ENCODE results near the gene ENO1.
A peak's percentile ranks its signal among the peaks of the same experiment; 100 is the strongest.
"Not testable (repeated sequence)": the region's sequence is repeated elsewhere in the genome, so short reads cannot be mapped to it uniquely, and the experiment has no call there.

Gene ENO1

DNA sequence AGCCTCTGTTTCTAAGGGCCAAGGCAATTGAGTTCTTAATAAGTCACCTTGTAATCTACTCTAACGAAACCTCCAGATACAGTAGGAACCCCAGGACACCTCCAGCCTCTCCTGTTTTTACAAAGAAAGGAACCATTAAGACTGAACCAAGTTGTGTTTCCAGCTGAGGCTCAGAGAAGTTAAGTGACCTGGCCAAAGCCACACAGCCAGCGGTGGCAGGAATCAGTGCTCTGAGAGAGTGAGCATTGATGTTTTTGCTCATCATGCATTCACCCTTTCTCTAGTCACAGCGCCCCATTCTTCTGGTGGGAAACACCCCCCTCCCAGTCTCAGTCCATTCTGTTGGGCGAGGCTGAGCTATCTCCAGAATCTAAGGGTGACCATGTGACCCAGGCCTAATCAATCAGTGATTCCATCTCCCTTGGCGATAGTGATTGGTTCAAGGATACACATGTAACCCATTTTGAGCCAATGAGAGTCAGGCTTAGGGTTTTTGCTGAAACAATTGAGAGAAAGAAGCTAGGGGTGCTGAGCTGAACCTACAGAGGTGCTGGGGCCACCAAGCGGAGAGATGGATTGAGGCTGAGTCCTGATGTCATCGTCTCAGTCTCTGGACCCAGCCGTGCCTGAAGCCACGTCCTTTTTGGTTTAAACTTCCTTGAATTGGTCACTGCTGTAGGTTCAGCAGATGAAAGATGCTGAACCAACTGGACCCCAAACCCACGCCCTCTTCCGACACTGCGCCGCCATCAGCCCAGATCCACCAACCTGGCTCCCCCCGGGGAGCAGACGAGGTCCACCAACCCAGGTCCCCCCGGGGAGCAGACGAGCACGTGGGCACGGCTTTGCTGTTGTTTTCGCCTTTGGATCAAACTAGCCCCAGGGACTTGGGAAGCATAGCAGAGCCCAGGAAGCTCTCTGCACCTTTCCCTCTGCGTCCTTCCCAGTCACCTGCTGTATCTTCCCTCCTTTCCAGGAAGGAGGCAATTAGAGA is 33.1 kb downstream of the ENO1 start:
- no peak overlapping the region for H3K4me3 Mint-ChIP-seq
- H3K36me3 Mint-ChIP-seq (ENCODE audit: insufficient read depth), result peaks cover 2% of the 10 kb centered on the region
- H3K4me1 Mint-ChIP-seq, result no peaks in the 10 kb centered on the region
- no peak for DNase-seq (ENCODE audit: low spot score in 2 of 2)
- peaks cover 21% of the 10 kb centered on the region for H3K27me3 Mint-ChIP-seq
- no peaks in the 10 kb centered on the region for H3K9me3 Mint-ChIP-seq
- ATAC-seq (replicated peaks; ENCODE audit: extremely low read depth, poor library complexity, severe bottlenecking), result no peak
- no peak overlapping the region for H3K27ac Mint-ChIP-seq (ENCODE audit: low read depth)

GRCh38 chr1:8844501-8845006 is 33.9 kb downstream of the ENO1 start:
- ATAC-seq (replicated peaks; ENCODE audit: extremely low read depth, poor library complexity, severe bottlenecking) (no peak), DNase-seq (ENCODE audit: low spot score in 2 of 2) (no peak)
- Mint-ChIP-seq H3K9me3 (no peaks in the 10 kb centered on the region), H3K27ac (ENCODE audit: low read depth) (no peak overlapping the region), H3K4me1 (no peaks in the 10 kb centered on the region), H3K4me3 (no peak overlapping the region), H3K36me3 (ENCODE audit: insufficient read depth) (peaks cover 2% of the 10 kb centered on the region), H3K27me3 (peaks cover 21% of the 10 kb centered on the region)

GRCh38 chr1:8841395-8841794 is 37.1 kb downstream of the ENO1 start:
- no peaks in the 10 kb centered on the region for H3K4me1 Mint-ChIP-seq
- peaks cover 2% of the 10 kb centered on the region for H3K36me3 Mint-ChIP-seq (ENCODE audit: insufficient read depth)
- H3K27ac Mint-ChIP-seq (ENCODE audit: low read depth), result peak overlapping the region; percentile 66
- ATAC-seq (replicated peaks; ENCODE audit: extremely low read depth, poor library complexity, severe bottlenecking), result no peak
- no peak overlapping the region for H3K4me3 Mint-ChIP-seq
- peaks cover 21% of the 10 kb centered on the region for H3K27me3 Mint-ChIP-seq
- no peak for DNase-seq (ENCODE audit: low spot score in 2 of 2)
- H3K9me3 Mint-ChIP-seq, result no peaks in the 10 kb centered on the region

DNA sequence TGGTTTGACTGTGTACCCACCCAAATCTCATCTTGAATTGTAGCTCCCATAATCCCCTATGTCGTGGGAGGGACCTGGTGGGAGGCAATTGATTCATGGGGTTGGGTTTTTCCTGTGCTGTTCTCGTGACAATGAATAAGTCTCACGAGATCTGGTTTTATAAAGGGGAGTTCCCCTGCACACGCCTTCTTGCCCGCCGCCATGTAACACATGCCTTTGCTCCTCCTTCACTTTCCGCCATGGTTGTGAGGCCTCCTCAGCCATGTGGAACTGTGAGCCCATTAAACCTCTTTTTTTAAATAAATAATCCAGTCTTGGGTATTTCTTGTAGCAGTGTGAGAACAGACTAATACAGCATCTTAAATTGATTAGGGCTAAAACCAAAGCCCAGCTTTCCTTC is 38.5 kb downstream of the ENO1 start:
- peaks cover 21% of the 10 kb centered on the region for H3K27me3 Mint-ChIP-seq
- DNase-seq (ENCODE audit: low spot score in 2 of 2) (no peak), ATAC-seq (replicated peaks; ENCODE audit: extremely low read depth, poor library complexity, severe bottlenecking) (no peak)
- H3K36me3 Mint-ChIP-seq (ENCODE audit: insufficient read depth), result peaks cover 2% of the 10 kb centered on the region
- H3K4me3 Mint-ChIP-seq, result no peak overlapping the region
- H3K9me3 Mint-ChIP-seq, result no peaks in the 10 kb centered on the region
- H3K4me1 Mint-ChIP-seq, result no peaks in the 10 kb centered on the region
- H3K27ac Mint-ChIP-seq (ENCODE audit: low read depth), result no peak overlapping the region

GRCh38 chr1:8835941-8836643 is 42.4 kb downstream of the ENO1 start:
- H3K9me3 Mint-ChIP-seq, result no peaks in the 10 kb centered on the region
- no peak for ATAC-seq (replicated peaks; ENCODE audit: extremely low read depth, poor library complexity, severe bottlenecking)
- H3K36me3 Mint-ChIP-seq (ENCODE audit: insufficient read depth), result no peaks in the 10 kb centered on the region
- H3K4me3 Mint-ChIP-seq, result no peak overlapping the region
- H3K4me1 Mint-ChIP-seq, result no peaks in the 10 kb centered on the region
- no peak overlapping the region for H3K27ac Mint-ChIP-seq (ENCODE audit: low read depth)
- no peaks in the 10 kb centered on the region for H3K27me3 Mint-ChIP-seq
- DNase-seq (ENCODE audit: low spot score in 2 of 2), result no peak

DNA sequence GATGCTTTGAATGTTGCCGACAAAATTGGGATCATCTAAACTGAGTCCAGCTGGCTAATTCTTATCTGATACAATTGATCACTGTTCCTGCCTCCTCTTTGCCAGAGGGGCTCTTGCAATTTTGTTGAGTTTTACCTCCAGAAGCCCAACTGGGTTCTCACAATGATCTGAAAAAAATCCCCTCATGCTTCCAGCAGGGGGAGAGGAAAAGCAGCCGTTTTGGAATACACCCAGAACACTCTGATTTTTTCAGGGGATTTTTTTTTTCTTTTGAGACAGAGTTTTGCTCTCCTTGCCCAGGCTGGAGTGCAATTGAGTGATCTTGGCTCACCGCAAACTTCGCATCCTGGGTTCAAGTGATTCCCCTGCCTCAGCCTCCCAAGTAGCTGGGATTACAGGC is 47.1 kb downstream of the ENO1 start:
- ATAC-seq (replicated peaks; ENCODE audit: extremely low read depth, poor library complexity, severe bottlenecking) (no peak), DNase-seq (ENCODE audit: low spot score in 2 of 2) (no peak)
- H3K4me1 Mint-ChIP-seq, result peaks cover 10% of the 10 kb centered on the region
- H3K27me3 Mint-ChIP-seq, result no peaks in the 10 kb centered on the region
- H3K4me3 Mint-ChIP-seq, result no peak overlapping the region
- no peaks in the 10 kb centered on the region for H3K36me3 Mint-ChIP-seq (ENCODE audit: insufficient read depth)
- no peak overlapping the region for H3K27ac Mint-ChIP-seq (ENCODE audit: low read depth)
- no peaks in the 10 kb centered on the region for H3K9me3 Mint-ChIP-seq

GRCh38 chr1:8830732-8831131 is 47.8 kb downstream of the ENO1 start:
- H3K36me3 Mint-ChIP-seq (ENCODE audit: insufficient read depth); ATAC-seq (replicated peaks; ENCODE audit: extremely low read depth, poor library complexity, severe bottlenecking); H3K27me3 Mint-ChIP-seq; H3K27ac Mint-ChIP-seq (ENCODE audit: low read depth); DNase-seq (ENCODE audit: low spot score in 2 of 2); H3K9me3 Mint-ChIP-seq; H3K4me3 Mint-ChIP-seq: not testable (repeated sequence)
- peaks cover 14% of the 10 kb centered on the region for H3K4me1 Mint-ChIP-seq

DNA sequence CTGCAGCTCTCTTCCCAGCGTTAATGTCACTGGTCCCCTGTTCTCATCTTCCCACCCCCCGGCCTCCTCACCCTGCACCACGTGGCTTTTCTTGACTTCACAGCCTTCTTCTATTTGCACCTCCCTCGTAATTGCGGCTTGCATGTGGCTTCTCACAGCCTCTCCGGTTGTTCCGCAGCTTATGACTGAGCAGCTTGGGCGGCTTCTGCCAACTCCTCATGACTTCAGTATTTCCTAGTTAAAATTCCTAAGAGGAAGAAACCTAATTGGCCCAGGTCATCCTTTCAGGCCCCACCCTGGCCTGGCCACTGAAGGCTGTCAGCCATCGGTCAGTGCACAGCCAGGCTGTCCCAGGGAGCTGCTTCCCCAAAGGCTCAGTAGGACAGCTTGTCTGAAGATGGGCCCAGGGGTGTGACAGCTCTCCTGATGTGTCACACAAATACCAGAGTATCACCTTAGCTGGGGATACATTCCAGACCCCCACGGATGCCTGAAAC is 52.5 kb downstream of the ENO1 start:
- Mint-ChIP-seq H3K4me1 (peaks cover 16% of the 10 kb centered on the region), H3K36me3 (ENCODE audit: insufficient read depth) (no peaks in the 10 kb centered on the region), H3K27ac (ENCODE audit: low read depth) (no peak overlapping the region), H3K4me3 (peak overlapping the region; percentile 27), H3K27me3 (no peaks in the 10 kb centered on the region), H3K9me3 (no peaks in the 10 kb centered on the region)
- ATAC-seq (replicated peaks; ENCODE audit: extremely low read depth, poor library complexity, severe bottlenecking), result peak; percentile 86
- peak in 1 of 2 donors; percentile 11 for DNase-seq (ENCODE audit: low spot score in 2 of 2)

- ATAC-seq (replicated peaks; ENCODE audit: extremely low read depth, poor library complexity, severe bottlenecking), result no peak
- Mint-ChIP-seq H3K27me3 (no peaks in the 10 kb centered on the region), H3K36me3 (ENCODE audit: insufficient read depth) (no peaks in the 10 kb centered on the region), H3K4me3 (no peak overlapping the region), H3K27ac (ENCODE audit: low read depth) (no peak overlapping the region), H3K9me3 (no peaks in the 10 kb centered on the region), H3K4me1 (peaks cover 9% of the 10 kb centered on the region)
- DNase-seq (ENCODE audit: low spot score in 2 of 2), result no peak
Observed at GRCh38 chr1:8823295-8823664, 55.2 kb downstream of the ENO1 start.

DNA sequence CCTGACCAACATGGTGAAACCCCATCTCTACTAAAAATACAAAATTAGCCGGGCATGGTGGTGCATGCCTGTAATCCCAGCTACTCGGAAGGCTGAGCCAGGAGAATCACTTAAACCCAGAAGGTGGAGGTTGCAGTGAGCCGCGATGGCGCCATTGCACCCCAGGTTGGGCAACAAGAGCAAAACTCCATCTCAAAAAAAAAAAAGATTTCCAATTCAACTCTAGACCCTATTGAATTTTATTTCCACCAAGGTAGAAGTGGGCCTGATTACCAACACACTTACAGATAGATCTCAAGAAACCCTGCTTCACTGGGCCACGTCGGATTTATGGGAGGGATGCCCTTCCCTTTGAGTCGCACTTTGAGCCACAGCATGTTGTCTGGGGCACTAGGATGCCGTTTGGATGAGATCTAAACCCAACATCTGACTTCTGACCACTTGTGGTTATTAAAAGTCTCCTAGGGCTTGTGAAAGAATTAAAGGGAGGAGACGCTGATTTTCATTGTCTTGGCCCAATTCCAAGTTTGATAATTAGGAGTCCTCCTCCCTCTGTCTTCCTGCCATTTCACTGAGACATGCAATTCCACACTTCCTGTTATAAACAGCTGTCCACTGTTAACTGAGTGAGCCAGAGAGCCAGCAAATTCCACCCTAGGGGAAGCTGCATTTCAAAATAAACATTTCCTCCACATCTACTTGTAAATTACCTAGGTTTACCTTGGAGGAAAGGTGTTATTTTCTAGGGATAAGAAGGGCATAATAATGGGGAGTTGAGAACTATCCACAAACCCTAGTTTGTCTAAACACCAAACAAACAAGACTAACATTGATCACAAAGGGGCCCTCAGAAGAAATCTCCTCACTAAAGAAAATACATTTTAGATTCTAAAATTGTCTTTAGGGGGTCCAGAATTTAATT is 55.9 kb downstream of the ENO1 start:
- no peak for ATAC-seq (replicated peaks; ENCODE audit: extremely low read depth, poor library complexity, severe bottlenecking)
- no peak overlapping the region for H3K27ac Mint-ChIP-seq (ENCODE audit: low read depth)
- DNase-seq (ENCODE audit: low spot score in 2 of 2), result no peak
- peaks cover 13% of the 10 kb centered on the region for H3K4me1 Mint-ChIP-seq
- no peaks in the 10 kb centered on the region for H3K9me3 Mint-ChIP-seq
- H3K4me3 Mint-ChIP-seq, result no peak overlapping the region
- H3K36me3 Mint-ChIP-seq (ENCODE audit: insufficient read depth), result peaks cover 3% of the 10 kb centered on the region
- no peaks in the 10 kb centered on the region for H3K27me3 Mint-ChIP-seq

DNA sequence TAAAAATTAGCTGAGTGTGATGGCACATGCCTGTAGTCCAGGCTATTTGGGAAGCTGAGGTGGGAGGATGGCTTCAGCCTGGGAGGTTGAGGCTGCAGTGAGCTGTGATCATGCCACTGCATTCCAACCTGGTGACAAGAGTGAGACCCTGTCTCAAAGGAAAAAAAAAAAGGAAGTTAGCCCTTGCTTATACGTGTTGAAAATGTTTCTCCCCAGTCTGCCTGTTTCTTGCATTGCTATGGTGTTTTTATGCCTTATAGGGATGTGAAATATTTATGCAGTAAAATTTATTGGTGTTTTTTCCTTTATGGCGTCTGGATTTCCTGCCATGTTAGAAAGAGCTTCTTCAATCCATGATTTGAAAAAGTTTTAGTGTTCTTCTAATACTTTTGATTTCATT is 57.4 kb downstream of the ENO1 start:
- Mint-ChIP-seq H3K9me3 (no peaks in the 10 kb centered on the region), H3K4me1 (peaks cover 22% of the 10 kb centered on the region), H3K27ac (ENCODE audit: low read depth) (no peak overlapping the region), H3K4me3 (no peak overlapping the region), H3K27me3 (no peaks in the 10 kb centered on the region), H3K36me3 (ENCODE audit: insufficient read depth) (peaks cover 14% of the 10 kb centered on the region)
- no peak for ATAC-seq (replicated peaks; ENCODE audit: extremely low read depth, poor library complexity, severe bottlenecking)
- no peak for DNase-seq (ENCODE audit: low spot score in 2 of 2)

DNA sequence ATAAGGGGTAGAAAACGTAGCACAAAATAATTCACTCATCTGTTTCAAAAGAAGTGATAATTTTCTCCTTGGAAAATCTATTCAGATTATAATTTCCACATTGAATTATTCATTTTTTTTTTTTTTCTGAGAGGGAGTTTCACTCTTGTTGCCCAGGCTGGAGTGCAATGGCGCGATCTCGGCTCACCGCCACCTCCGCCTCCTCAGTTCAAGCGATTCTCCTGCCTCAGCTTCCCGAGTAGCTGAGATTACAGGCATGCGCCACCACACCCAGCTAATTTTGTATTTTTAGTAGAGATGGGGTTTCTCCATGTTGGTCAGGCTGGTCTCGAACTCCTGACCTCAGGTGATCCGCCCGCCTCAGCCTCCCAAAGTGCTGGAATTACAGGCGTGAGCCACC is 59.7 kb downstream of the ENO1 start:
- peaks cover 14% of the 10 kb centered on the region for H3K36me3 Mint-ChIP-seq (ENCODE audit: insufficient read depth)
- not testable (repeated sequence) for H3K27ac Mint-ChIP-seq (ENCODE audit: low read depth); H3K27me3 Mint-ChIP-seq; DNase-seq (ENCODE audit: low spot score in 2 of 2); H3K4me3 Mint-ChIP-seq; H3K9me3 Mint-ChIP-seq; ATAC-seq (replicated peaks; ENCODE audit: extremely low read depth, poor library complexity, severe bottlenecking)
- peaks cover 38% of the 10 kb centered on the region for H3K4me1 Mint-ChIP-seq

Data from central memory CD8-positive, alpha-beta T cell (primary cell).